ENCODE data around the gene ARHGAP25.
A peak's percentile ranks its signal among the peaks of the same experiment; 100 is the strongest.
"Not testable (repeated sequence)": the region's sequence is repeated elsewhere in the genome, so short reads cannot be mapped to it uniquely, and the experiment has no call there.

ARHGAP25 gene

DNA sequence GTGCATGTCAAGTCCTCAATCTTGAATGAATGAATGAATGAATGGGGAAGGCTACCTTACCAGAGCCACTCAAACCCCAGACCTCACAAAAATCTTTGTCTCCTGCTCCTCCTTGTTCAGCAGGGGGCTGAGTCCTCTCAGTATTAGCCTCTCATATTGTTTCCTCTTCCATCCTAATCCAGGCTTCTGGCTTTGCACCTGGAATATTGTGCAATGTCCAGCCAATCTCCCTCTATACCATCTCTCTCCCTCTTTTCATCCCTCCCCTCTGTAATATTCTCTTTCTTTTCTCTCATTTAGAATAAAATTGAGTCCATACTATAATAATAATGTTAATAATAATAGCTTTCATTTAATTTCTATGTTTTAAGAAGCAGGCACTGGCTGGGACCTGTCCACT lies 34.3 kb downstream of the ARHGAP25 start:
- DNase-seq: no peak

DNA sequence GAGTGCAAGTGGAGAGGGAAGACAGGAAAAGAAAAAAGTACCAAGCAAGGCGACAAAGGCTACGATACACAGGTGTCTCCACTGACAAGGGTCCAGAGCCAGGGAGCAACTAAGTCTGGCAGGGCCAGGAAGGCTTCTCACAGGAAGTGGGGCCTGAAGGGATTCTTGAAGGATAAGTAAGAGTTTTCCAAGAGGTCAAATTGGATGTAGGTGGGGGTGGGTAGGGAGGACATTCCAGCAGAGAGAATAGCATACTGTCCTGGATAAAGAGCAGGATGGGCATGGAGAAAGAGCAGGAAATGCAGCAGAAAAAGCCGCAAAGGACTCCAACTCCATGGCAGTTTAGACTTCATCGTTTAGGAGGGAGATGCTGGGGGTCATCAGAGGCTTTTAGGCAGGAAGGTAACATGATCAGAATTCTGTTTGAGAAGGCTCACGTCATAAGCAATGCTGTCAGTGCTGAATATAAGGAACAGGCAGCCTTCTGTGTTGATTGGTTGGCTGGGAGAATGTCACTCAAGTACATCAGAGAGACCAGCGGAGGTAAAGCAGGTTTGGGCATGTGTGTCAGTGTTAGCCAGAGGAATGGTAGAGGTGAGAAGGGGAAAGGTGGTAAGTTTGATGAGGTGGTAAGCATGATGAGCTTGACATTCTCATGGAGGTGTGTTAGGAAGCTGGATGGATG lies 35.1 kb downstream of the ARHGAP25 start:
- no peak for DNase-seq

DNA sequence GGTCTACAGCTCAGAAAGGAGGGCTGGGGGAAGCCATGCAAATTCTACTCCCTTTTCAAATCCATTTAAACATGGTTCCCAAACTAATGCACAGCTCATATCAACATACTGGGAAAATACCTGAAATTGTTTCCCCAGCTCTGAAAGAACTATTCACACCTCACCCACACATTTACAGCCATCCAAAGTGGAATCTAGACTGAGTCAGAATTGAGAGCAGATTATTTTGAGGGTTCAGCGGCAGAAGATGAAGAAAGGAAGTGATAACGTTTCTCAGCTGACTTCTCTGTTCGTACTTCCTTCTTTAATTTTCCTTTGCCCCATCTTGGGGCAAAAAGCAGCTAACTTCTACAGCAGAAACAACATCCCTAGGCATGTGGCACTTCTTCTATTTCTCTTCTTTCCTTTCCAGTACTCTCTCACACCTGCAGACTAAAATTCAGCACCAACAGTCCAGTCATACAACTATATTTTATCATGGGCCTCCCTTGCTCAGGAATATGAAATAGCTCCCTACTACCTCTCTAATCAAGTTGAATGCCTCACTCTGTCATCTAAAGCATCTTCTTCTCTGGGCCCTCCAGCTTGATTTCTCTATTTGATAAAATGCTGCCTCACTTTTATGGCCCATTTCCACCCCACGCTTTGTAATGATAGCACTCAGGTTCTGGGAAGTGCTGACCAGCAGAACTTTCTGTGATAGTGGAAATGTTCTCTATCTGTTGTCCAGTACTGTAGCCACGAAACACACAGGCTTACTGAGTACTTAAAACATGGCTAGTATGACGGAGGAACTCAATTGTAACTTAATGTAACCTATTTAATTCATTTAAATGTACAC lies 35.9 kb downstream of the ARHGAP25 start:
- no peak for DNase-seq

DNA sequence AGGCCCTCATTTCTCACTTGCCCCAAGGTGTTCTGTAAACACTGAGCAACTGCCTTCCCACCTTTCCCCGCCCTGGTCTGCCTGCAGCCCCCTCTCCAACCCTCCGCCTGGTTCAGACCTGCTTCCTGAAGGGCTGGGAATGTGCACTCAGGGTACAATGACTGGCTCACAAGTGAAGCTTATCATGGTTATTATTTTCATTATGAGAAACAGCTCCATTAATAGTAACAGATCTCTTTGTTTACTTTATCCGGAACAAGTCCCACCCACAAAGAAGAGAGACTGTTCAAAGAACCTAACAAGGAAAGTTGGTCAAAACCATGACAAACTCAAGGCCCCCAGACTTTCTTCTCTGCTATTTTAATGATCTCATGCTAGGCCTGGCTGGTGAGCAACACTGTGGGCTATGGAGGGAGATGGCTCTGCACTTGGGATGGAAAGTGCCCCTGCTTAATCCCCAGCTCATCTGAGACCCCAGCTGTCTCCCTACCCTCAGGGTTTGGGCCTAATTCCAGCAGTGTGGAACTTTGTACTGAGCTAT lies 36.7 kb downstream of the ARHGAP25 start:
- DNase-seq: no peak

DNA sequence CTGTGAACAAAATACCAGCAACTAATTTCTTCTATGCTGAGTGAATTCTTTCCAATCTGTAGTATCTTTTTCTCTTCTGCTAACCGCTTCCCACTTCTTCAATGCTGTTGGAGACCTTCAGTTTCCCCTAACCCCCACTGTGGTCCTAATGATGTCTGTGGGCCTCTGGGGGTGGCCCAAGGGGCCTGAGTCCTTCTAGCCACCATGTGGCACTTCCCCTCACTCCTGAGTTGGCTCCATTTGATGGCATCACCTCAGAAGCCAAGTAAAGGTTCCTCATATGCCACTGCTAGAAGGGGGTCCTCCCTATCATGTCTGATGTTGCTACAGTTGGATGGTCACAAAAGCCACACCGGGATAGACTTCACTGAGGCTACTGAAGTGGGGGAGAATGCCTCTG lies 37.5 kb downstream of the ARHGAP25 start:
- no peak for DNase-seq

DNA sequence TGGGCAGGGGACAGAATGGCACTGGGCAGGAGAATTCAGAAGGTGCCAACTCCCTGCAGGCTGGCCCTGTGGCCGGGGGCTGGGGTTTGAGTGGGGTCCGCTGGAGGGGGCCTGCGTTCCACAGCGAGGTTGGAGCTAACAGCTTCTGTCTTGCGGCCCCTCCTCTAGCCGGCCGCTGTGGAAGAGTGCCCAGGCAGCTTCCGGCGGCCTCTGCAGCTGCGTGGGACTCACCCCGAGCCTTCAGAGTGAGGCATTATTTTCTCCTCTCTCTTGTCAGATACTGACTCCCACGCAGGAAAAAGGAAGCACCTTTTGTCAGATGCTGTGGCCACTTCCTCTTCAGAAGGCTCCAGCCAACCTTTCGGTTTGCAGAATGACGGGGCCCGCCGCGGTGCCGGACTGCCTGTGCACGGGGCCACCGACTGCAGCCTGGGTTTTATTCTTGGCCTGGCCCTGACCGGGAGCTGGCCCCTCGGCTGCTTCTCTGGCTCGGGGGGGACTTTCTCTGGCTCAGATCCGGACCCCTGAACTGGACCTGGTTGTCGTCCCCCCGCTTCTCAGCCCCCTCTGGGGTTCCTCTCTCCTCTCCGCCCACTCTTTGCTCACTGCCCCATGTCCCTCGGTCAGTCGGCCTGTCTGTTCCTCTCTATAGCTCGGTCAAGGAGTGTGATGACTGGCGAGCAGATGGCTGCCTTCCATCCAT lies 40.1 kb downstream of the ARHGAP25 start:
- peak; percentile 56 for DNase-seq

DNA sequence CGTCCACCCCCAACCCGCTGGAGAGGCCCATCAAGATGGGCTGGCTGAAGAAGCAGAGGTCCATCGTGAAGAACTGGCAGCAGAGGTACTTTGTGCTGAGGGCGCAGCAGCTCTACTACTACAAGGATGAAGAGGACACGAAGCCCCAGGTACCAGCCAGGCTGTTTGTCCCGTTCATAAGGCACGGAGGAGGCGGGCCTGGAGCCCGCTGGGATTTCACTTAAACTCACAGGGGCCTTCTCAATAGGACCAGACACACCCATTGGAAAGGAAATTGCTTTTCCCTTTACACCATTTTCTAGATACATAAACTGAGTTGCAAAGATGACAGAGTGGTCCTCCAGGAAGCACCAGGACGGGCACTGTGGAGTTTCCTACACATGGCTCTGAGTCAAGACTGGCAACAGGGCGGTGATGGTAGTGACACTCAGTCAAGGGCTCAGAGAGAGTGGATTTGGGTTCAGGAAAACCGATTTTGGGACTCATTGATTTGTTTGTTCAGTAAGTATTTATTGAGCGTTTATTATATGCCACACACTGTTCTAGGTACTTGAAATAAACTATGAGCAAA lies 40.7 kb downstream of the ARHGAP25 start:
- DNase-seq: no peak

DNA sequence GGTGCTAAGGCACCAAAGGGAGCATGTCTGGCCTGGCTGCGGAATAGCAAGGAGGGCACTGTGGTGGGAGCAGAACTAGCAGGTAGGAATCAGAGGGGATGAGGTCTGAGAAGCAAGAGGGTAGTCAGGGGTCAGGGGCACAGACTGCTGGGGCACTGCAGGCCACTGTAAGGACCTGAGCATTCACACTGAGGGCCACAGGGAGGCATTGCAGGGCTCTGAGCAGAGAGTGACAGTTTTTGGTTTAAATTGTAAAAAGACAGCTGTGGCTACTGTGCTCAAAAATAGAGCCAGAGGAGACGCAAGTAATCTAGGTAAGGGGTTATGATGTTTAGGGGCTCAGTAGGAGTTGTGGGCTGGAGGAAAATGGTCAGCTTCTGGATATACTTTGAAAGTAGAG lies 41.5 kb downstream of the ARHGAP25 start:
- DNase-seq: no peak

DNA sequence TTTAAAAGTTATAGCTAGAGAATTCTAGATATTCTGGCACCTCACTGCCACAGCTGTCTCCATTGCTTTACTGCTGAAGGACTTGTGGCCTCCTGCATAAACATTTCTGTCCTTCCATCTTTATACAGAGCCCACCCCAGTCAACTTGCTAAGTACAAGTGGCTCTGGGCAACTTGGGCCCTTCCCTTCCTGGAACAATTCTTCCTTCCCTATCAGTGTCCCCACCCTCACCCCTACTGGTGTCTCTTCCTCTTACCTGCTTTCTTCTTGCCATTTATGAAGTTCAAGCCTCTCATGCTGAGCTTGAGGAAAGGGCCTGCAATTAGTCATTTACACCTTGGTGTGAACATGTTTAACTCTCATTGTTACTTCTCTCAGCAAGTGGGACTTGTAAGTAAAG lies 45.0 kb downstream of the ARHGAP25 start:
- no peak for DNase-seq

DNA sequence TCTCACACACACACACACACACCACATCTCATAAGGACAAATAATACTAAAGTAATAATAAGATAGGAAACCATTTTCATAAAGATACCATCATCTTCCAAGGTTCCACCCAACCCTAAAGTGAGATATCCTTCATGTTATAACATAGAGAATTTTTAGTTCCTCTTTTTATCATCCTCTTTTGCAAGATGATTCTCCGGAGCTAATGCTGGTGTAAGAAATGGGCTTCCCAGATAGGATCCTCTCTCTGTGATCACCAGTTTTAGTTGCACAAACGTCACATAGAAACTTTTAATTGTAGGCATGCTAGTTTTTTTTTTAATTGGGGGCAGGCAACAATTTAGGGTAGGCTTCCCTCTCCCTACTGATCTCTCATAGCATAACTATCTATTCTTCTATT lies 49.6 kb downstream of the ARHGAP25 start:
- DNase-seq: no peak

DNA sequence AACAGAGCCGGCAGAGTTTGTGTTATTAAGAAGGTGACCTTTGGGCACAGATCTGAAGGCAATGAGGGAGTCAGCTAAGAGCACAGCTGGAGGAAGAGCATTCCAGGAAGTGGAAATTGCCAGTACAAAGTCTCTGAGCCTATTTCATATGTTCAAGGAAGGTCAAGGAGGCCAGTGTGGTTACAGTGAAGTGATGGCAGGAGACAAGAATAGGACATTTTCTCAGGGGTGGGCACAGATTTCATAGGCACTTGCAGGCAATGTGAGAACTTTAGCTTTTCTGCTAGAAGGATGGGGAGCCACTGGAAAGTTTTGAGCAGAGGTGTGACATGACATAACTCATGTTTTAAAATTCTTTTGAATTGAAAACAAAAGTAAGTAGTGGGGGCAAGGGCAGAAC lies 50.3 kb downstream of the ARHGAP25 start:
- DNase-seq: no peak

DNA sequence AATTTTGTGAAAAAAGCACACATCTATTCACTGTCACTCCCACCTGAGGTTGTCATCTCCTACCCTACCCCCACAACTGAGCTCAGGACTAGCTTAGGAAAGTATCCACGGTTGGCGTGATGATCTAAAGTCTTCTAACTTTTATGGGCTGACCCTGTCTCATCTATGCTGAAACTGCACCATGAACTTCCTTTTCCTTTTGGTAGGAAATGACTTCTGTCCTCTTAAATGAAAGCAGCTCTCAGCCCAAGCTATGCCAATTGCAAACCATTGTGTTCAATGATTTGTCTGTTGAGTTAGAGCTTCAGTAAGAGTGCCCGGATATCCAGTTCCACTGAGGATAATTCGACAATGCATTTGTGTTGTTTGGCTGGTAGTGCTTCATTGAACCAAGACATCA lies 52.7 kb downstream of the ARHGAP25 start:
- DNase-seq: no peak

DNA sequence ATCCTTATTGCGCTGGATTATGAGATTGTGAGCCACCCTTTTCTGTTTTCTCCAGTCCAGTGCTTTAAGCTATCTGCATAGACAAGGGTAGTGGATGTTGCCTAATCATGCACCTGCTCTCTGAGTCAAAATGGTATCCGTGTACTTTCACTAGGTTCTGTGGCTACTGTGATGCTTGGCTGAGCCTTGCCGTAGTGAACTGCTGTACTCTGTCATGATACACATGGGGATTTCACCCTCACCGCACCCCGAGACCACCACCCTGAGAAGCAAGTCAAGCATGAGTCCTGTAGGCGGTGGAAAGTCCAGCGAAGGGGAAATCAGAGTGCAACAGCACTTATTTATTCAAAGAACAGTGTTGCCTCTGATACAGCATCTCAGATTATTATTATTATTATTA lies 55.0 kb downstream of the ARHGAP25 start:
- no peak for DNase-seq

DNA sequence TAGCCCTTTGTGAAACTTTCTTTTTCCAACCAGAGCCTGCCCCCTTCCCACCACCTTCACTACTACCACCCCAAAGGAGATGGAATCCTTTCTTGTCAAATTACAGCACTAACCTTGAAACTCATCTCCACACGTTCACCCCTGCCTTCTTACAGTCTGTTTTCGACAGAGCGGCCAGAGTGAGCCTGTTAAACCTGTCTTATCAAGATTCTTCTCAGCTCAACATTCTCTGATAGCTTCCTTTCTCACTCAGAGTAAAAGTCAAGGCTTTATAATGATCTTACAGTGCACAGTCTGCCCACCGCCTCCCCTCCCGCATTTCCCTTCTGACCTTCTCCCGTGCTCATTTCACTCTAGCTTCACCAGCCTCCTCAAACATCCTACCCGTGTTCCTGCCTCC lies 56.0 kb downstream of the ARHGAP25 start:
- DNase-seq: no peak

DNA sequence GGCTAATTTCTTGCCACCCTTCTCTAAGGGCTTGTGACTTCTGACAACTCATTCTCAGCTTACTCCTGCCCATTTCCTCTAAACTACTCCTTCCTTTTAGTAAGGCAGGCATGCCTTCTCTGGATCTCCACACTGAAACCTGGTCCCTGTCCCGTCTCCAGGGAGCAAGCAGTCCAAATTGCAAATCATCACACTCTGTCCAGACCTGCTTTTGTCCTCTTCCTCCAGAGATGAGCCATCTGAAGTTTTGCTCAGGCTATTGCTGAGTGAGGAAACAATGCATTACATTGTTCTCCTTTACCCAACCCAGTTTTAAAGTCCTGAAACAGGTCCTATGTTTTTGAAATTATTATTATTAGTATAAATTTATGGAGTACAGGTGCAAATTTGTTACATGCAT lies 57.3 kb downstream of the ARHGAP25 start:
- DNase-seq: no peak

DNA sequence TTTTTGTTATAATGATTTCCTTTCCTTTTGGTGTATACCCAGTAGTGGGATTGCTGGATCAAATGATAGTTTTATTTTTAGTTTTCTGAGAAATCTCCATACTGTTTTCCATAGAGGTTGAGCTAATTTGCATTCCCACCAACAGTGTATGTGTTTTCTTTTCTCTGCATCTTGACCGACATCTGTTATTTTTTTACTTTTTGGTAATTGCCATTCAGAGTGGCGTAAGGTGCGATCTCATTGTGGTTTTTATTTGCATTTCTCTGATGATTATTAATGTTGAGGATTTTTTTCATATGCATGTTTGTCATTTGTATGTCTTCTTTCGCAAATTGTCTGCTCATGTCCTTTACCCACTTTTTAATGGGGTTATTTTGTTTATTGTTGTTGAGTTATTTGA lies 58.1 kb downstream of the ARHGAP25 start:
- DNase-seq: no peak

DNA sequence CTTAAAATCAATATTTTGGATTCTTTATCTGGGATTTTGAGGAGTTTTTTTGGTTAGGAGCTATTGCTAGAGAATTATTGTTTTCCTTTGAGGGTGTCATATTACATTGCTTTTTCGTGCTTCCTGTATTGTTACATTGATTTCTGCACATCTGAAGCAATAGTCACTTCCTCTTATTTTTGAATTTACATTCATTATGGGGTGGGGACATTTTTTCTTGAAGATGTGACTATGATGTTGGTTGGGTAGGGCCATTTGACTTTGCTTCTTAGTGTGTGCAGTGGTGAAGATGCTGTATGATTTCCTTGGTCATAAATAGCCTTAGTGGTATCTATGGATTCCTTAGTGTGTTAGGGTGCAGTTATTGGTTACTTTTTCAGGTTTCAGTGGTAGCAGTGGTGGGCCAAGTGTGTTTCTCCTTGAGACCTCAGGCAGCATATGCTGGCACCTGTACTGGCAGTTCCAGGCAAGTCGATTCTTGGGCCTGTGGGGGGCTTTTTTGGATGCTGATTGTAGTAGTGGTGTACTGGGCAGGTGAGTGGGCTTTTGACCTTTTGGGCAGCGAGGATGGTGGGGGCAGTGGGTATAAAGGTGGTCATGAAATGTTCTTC lies 61.8 kb downstream of the ARHGAP25 start:
- no peak for DNase-seq

DNA sequence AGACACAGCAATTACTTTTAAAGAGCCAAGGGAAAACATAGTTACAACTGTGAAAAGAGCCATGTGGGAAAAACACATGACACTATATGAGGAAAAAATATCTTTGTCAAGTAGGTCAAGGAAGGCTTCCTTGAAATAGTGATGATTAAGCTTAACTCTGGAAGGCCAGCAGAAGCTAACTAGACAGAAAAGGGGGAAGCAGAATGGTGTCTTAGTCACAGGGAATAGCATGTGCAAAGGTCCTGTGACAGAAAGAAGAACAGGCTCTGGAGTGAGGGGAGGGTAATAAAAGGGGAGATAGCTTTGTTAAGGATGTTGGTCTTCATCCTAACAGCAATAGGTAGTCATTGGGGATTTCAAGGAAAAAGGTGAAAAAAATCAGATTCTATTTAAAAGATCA lies 64.0 kb downstream of the ARHGAP25 start:
- DNase-seq: no peak

DNA sequence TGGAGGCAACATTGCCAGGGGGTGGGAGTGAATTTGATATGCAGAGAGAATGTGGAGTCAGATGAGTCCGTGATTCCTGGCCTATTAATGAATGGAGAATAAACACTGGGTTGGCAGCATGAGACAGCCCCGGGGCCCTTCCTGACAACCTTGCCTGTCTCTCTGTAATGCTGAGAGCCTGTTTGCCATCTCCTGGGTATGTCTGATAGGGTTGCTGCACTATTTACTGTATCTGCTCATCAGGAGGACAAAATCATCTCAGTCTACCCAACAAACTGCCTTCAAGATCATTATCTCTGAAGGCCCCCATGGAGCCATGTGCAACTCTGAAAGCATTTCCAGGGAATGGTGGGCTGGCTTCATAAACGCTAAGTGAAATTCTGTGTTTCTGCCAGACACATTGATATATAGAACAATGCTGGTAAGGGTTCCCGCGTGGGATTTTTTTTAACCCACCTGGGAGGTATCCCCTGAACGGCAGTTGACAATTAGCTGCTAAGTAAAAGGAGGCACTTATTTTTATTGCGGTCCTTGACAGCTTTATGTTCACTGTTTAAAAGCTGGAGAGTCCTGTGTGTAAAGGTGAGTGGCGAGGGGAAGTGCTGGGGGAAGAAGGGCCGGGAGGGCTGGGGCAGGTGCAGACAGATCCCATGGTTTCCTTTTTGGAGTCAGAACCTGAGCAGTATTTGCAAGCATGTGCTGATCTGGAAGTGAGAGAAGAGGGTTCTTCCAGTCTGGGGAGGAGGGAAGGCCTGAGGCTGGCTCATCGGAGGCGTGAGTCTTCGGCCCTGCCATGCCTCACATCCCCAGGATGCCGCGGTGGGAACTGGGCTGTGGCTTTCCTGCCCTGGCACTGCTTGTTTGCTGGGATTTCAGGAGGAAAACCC lies 64.8 kb downstream of the ARHGAP25 start:
- DNase-seq: no peak

DNA sequence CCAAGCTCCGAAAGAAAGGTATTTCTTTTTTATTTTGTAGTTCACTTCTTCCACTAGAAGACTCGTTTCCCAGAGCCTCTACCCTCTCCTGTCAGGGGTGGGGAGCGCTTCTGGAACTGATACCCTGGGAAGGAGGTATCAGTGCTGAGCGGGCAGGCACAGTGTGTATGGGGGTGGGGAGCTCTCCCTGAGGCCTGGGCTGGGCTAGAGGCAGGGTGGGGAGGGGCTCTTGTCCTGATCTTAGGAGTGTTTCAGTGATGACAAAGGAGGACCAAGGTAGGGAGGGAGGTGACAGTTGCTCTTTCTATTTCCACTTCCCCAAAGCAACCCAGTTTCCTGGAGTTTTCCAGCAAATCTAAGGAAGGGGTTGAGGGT lies 65.4 kb downstream of the ARHGAP25 start:
- DNase-seq: no peak

DNA sequence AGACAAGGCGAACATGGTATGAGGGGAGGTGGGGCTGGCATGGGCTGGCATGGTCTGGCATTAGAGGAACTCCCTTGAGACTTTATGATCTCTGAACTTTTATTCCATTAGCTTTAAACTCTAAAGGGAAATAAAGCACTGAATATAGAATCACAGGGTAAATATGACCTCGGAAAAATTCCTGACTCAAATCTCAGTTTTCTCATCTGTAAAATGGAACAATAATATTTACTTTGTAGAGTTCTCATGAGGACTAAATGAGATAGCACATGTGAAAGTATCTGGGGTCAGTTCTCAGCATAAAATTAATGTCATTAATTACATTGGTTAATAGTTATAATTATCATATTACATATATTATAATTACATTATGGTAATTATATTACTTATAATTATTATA lies 65.9 kb downstream of the ARHGAP25 start:
- no peak for DNase-seq

DNA sequence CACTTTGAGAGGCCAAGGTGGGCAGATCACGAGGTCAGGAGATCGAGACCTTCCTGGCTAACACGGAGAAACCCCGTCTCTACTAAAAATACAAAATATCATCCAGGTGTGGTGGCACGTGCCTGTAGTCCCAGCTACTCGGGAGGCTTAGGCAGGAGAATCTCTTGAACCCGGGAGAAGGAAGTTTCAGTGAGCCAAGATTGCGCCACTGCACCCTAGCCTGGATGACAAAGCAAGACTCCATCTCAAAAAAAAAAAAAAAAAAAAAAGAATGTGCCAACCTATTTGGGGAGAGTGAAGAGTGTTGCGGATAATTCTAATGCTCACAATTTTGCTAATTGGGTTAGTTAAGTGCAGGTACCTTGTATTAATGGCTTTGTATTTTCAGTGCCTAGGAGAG lies 67.5 kb downstream of the ARHGAP25 start:
- DNase-seq: not testable (repeated sequence)
